H1 (cell line): ENCODE measurements around the gene GUCA1A. TPM values are rescaled to one million over a fixed set of nuclear protein-coding genes. Genes with fewer than 3 reads are reported as not detected.

Source experiments
- CTCF ChIA-PET: fragments of 300-600 bp; sonication (Branson Sonifier 250); formaldehyde crosslinking; loops from one replicate; lab custom pipeline; 2021; ENCODE audit not compliant: partially characterized antibody; lab: Charles Lee
- POLR2A ChIA-PET: fragments of 300-600 bp; sonication (Branson Sonifier 250); formaldehyde crosslinking; loops from one replicate; lab custom pipeline; 2021; ENCODE audit warnings: inconsistent platforms; ENCODE audit not compliant: partially characterized antibody; lab: Charles Lee
- DNase-seq, 2 experiments: peaks; one replicate each; pipeline versions ENCODE4 v3.0.0 to v3.0.0-alpha.2; 2010 to 2022; ENCODE audit warnings: low spot score in 2 of 2, low read depth in 1 of 2, mixed read lengths in 1 of 2
- FAIRE-seq: peaks from 2 replicates; lab custom pipeline; 2011; peaks lifted over from hg19 to GRCh38; lab: Jason Lieb, UNC
- H2AFZ ChIP-seq: 2 replicates; pipeline ENCODE4 v1.8.1; 2012; ENCODE audit warnings: low read length, inconsistent platforms
- H2AK5ac ChIP-seq: 2 replicates; pipeline ENCODE4 v1.6.1; 2013; ENCODE audit warnings: low read depth, low read length
- H2BK120ac ChIP-seq: replicated peaks from 2 replicates; pipeline ENCODE3; 2013; ENCODE audit warnings: low read depth, low read length, inconsistent platforms
- H2BK12ac ChIP-seq: 2 replicates; pipeline ENCODE4 v1.6.1; 2013; ENCODE audit warnings: low read depth, low read length
- H2BK15ac ChIP-seq: 2 replicates; pipeline ENCODE4 v1.6.1; 2013; ENCODE audit warnings: low read length
- H2BK20ac ChIP-seq: 2 replicates; pipeline ENCODE4 v1.6.1; 2013; ENCODE audit warnings: low read length
- H2BK5ac ChIP-seq: 2 replicates; pipeline ENCODE4 v1.6.1; 2013; ENCODE audit warnings: low read depth, low read length
- H3K14ac ChIP-seq: 2 replicates; pipeline ENCODE4 v1.6.1; 2013; ENCODE audit warnings: inconsistent platforms; ENCODE audit not compliant: insufficient read length
- H3K18ac ChIP-seq: 2 replicates; pipeline ENCODE4 v1.6.1; 2013; ENCODE audit warnings: low read length; ENCODE audit errors: extremely low read depth
- H3K23ac ChIP-seq: 2 replicates; pipeline ENCODE4 v1.6.1; 2013; ENCODE audit warnings: inconsistent platforms; ENCODE audit not compliant: insufficient read length
- H3K23me2 ChIP-seq: 2 replicates; pipeline ENCODE4 v1.6.1; 2013; ENCODE audit warnings: low read depth, low read length
- H3K27ac ChIP-seq: 2 replicates; pipeline ENCODE4 v1.6.1; 2011; ENCODE audit warnings: low read depth, low read length, inconsistent platforms
- H3K27me3 ChIP-seq, 4 experiments: replicated peaks in 1 of 4; 1 replicate in 1 of 4; 2 replicates in 3 of 4; pipeline versions ENCODE4 v1.6.1 to v1.8.1; 2011 to 2013; ENCODE audit warnings: low read length in 3 of 4, mild to moderate bottlenecking in 3 of 4, inconsistent platforms in 2 of 4, mixed read lengths in 2 of 4, moderate library complexity in 1 of 4; ENCODE audit not compliant: control insufficient read depth in 3 of 4, insufficient read depth in 3 of 4; ENCODE audit errors: extremely low read depth in 1 of 4
- H3K36me3 ChIP-seq, 4 experiments: 2 replicates each; pipeline versions ENCODE4 v1.6.1 to v1.8.1; 2011 to 2013; ENCODE audit warnings: mild to moderate bottlenecking in 4 of 4, low read length in 3 of 4, moderate library complexity in 2 of 4, control low read depth in 1 of 4, inconsistent platforms in 1 of 4; ENCODE audit not compliant: insufficient read depth in 4 of 4, control insufficient read depth in 2 of 4
- H3K4ac ChIP-seq: replicated peaks from 2 replicates; pipeline ENCODE3; 2013; ENCODE audit warnings: low read length, low read depth, mixed read lengths, inconsistent platforms; ENCODE audit not compliant: insufficient read length
- H3K4me1 ChIP-seq, 4 experiments: replicated peaks in 1 of 4; 1 replicate in 1 of 4; 2 replicates in 3 of 4; pipeline versions ENCODE4 v1.6.1 to v1.8.1; 2011 to 2013; ENCODE audit warnings: low read length in 3 of 4, inconsistent platforms in 2 of 4, mixed read lengths in 1 of 4; ENCODE audit not compliant: insufficient read depth in 4 of 4, control insufficient read depth in 3 of 4
- H3K4me2 ChIP-seq, 2 experiments: 2 replicates each; pipeline versions ENCODE4 v1.6.1 to v1.8.1; 2011 to 2013; ENCODE audit warnings: low read depth in 2 of 2, low read length in 2 of 2, control low read depth in 1 of 2, inconsistent platforms in 1 of 2, mild to moderate bottlenecking in 1 of 2; ENCODE audit not compliant: insufficient read depth in 1 of 2
- H3K4me3 ChIP-seq, 4 experiments: fragments of 200-600, 300-600 bp in 1 of 4; sonication (generic), shearing (Covaris generic), sonication (Bioruptor Twin) in 1 of 4; 2 replicates each; pipeline versions ENCODE4 v1.5.1 to v1.8.1; 2011 to 2016; ENCODE audit warnings: low read length in 4 of 4, low read depth in 3 of 4, control low read depth in 2 of 4, inconsistent platforms in 2 of 4, mild to moderate bottlenecking in 2 of 4, mixed read lengths in 1 of 4, moderate library complexity in 1 of 4; ENCODE audit not compliant: insufficient read depth in 2 of 4; ENCODE audit errors: extremely low read depth in 1 of 4
- H3K56ac ChIP-seq: replicated peaks from 2 replicates; pipeline ENCODE3; 2013; ENCODE audit warnings: low read depth, mild to moderate bottlenecking, mixed read lengths, low read length, inconsistent platforms; ENCODE audit not compliant: insufficient read length
- H3K79me1 ChIP-seq: 2 replicates; pipeline ENCODE4 v1.6.1; 2013; ENCODE audit warnings: low read depth, low read length, control low read depth
- H3K79me2 ChIP-seq, 2 experiments: 2 replicates each; pipeline versions ENCODE4 v1.6.1 to v1.8.1; 2012 to 2013; ENCODE audit warnings: low read length in 2 of 2, mild to moderate bottlenecking in 2 of 2, inconsistent platforms in 1 of 2; ENCODE audit not compliant: insufficient read depth in 2 of 2, control insufficient read depth in 1 of 2
- H3K9ac ChIP-seq, 4 experiments: replicated peaks in 1 of 4; 1 replicate in 1 of 4; 2 replicates in 3 of 4; pipeline versions ENCODE4 v1.6.1 to v1.8.1; 2011 to 2013; ENCODE audit warnings: low read depth in 3 of 4, low read length in 3 of 4, control low read depth in 2 of 4, mild to moderate bottlenecking in 2 of 4, moderate library complexity in 2 of 4, inconsistent platforms in 1 of 4; ENCODE audit errors: extremely low read depth in 1 of 4
- H3K9me3 ChIP-seq, 2 experiments: 2 replicates each; pipeline versions ENCODE4 v1.6.1 to v1.8.1; 2012 to 2013; ENCODE audit warnings: mild to moderate bottlenecking in 2 of 2, moderate library complexity in 2 of 2, control low read depth in 1 of 2, inconsistent platforms in 1 of 2, low read depth in 1 of 2, low read length in 1 of 2, mixed read lengths in 1 of 2; ENCODE audit not compliant: insufficient read depth in 2 of 2
- H4K20me1 ChIP-seq, 2 experiments: replicated peaks in 1 of 2; 2 replicates each; pipeline versions ENCODE3 to v1.8.1; 2011 to 2013; ENCODE audit warnings: inconsistent platforms in 2 of 2, low read length in 2 of 2, mild to moderate bottlenecking in 1 of 2; ENCODE audit not compliant: insufficient read depth in 2 of 2, control insufficient read depth in 1 of 2
- H4K5ac ChIP-seq: 2 replicates; pipeline ENCODE4 v1.6.1; 2013; ENCODE audit warnings: low read length, low read depth, mixed read lengths, inconsistent platforms; ENCODE audit not compliant: insufficient read length
- H4K8ac ChIP-seq: 2 replicates; pipeline ENCODE4 v1.8.0; 2013; ENCODE audit warnings: mild to moderate bottlenecking, moderate library complexity, low read length, inconsistent platforms; ENCODE audit not compliant: insufficient read depth; ENCODE audit errors: extremely low read depth
- H4K91ac ChIP-seq: replicated peaks from 2 replicates; pipeline ENCODE3; 2013; ENCODE audit warnings: low read length, mixed read lengths, inconsistent platforms; ENCODE audit not compliant: insufficient read length
- ASH2L ChIP-seq: fragments of 200-600, 300-600 bp; sonication (generic); IDR thresholded peaks from one replicate; pipeline ENCODE4 v1.7.1; 2017; ENCODE audit warnings: low read length
- ATF2 ChIP-seq: IDR thresholded peaks from 2 replicates; pipeline ENCODE4 v1.6.1; 2012; ENCODE audit warnings: low read length, inconsistent platforms
- BACH1 ChIP-seq: IDR thresholded peaks from 2 replicates; pipeline ENCODE4 v1.6.1; 2012; ENCODE audit warnings: low read length, improper control_type of control experiment
- EZH2 ChIP-seq: fragments of 200-600 bp; sonication (generic); IDR thresholded peaks from 2 replicates; pipeline ENCODE4 v1.7.1; 2012; ENCODE audit warnings: low read depth, mild to moderate bottlenecking, moderate library complexity, low read length, inconsistent platforms; ENCODE audit not compliant: severe bottlenecking
- JUN ChIP-seq: IDR thresholded peaks from 2 replicates; pipeline ENCODE4 v1.6.1; 2011; ENCODE audit warnings: low read depth, mild to moderate bottlenecking, improper control_type of control experiment, low read length
- POU5F1 ChIP-seq: IDR thresholded peaks from 2 replicates; pipeline ENCODE4 v1.6.1; 2011; ENCODE audit warnings: low read depth, mild to moderate bottlenecking, low read length, moderate library complexity
- SIX5 ChIP-seq: IDR thresholded peaks from 2 replicates; pipeline ENCODE4 v1.6.1; 2011; ENCODE audit warnings: mild to moderate bottlenecking, low read depth, low read length
- SRF ChIP-seq: IDR thresholded peaks from 2 replicates; pipeline ENCODE4 v1.6.1; 2011; ENCODE audit warnings: mild to moderate bottlenecking, low read depth, low read length, moderate library complexity
- USF2 ChIP-seq: IDR thresholded peaks from 2 replicates; pipeline ENCODE4 v1.6.1; 2011; ENCODE audit warnings: low read length, improper control_type of control experiment
- YY1 ChIP-seq: IDR thresholded peaks from 2 replicates; pipeline ENCODE4 v1.6.1; 2011; ENCODE audit warnings: low read depth, mild to moderate bottlenecking, low read length
- ZNF274 ChIP-seq: IDR thresholded peaks from 2 replicates; pipeline ENCODE4 v1.7.0; 2012; ENCODE audit warnings: low read length, borderline replicate concordance; ENCODE audit errors: extremely low read depth
- WGBS, 2 experiments: shearing (Covaris generic) in 1 of 2; methylation state at CpG; one replicate each; pipeline versions ENCODE4 v1.1.6 to v1.1.7; 2013 to 2015; ENCODE audit warnings: low lambda C conversion rate in 2 of 2, mixed read lengths in 2 of 2, inconsistent platforms in 1 of 2, low coverage in 1 of 2, missing lambda C conversion rate in 1 of 2; ENCODE audit not compliant: insufficient replicate concordance in 2 of 2, insufficient coverage in 1 of 2, insufficient read length in 1 of 2; ENCODE audit errors: extremely low coverage in 1 of 2, missing lambda C conversion rate in 1 of 2; 5-methylcytosine and 5-hydroxymethylcytosine counted together
- polyA plus RNA-seq, 7 experiments: library from polyadenylated mRNA; depleted of rRNA in 3 of 7; stranded (reverse) in 5 of 7; unstranded in 2 of 7; fragments of >200 nt in 5 of 7; fragments of 200-250 nt in 2 of 7; gene quantifications; 1 replicate in 5 of 7; 2 replicates in 1 of 7; 4 replicates in 1 of 7; pipeline versions ENCODE4 v1.2.1 to v1.2.3, GENCODE V29; 2011 to 2013; ENCODE audit warnings: missing spikeins in 2 of 7, mixed read lengths in 2 of 7
- total RNA-seq: library from RNA; stranded (reverse); fragmentation: NEBNext Ultra II Directional; extraction: Animal tissue kit (Norgen Biotek cat#: 25700); gene quantifications from 2 replicates; pipeline ENCODE4 v1.2.1, GENCODE V29; 2021

Gene GUCA1A
- total and polyA plus RNA-seq, 2 of the 8 experiments (the other 6 are each of a cell fraction or from before 2014, with no cell fraction given): 4.6 to 24.6 TPM

DNA sequence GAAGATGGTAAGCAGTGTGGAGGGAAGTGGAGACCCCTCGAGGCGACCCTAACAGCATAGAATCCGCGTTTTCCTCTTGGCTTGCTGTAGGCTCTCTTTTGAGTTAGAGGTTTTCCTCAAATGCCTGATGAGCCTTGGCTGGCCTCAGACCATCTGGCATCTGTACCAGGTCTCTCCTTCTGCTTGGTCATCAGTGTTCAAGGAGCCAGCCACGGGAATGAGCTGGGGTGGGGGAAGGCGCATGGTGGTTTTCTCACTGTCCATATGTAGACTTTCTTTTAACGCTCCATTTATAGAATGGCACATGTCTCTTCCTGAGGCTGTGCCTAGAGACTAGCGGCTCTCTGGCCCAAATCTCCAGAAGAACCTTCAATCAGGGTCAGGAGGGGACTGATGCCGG, 8.1 kb upstream of the GUCA1A start:
- H3K56ac ChIP-seq: no peak overlapping the region
- H3K4me2 ChIP-seq: no peak overlapping the region
- WGBS, 2 experiments: 87% methylated on average over 9 of the region's 9 CpGs; no CpG with 5 or more reads in 1 of the 2 experiments
- H3K27me3 ChIP-seq: no peaks in the 10 kb centered on the region; a peak in 1 of 7 replicates
- H2BK20ac ChIP-seq: peak overlapping the region; percentile 61; the same call in 1 of the 2 replicates
- no peak overlapping the region for H3K14ac ChIP-seq
- POLR2A ChIA-PET: interaction anchor here (0.7 to 9.2 kb wide), 5 partner anchors 14 to 92 kb away, joined by 3 to 109 read pairs (median 6); partner anchors contain the start of gene C6orf132
- no peak overlapping the region for H4K5ac ChIP-seq
- no peaks in the 10 kb centered on the region for H3K23me2 ChIP-seq
- H4K20me1 ChIP-seq: no peaks in the 10 kb centered on the region
- no peak overlapping the region; the same call in 1 of the 2 replicates for H3K18ac ChIP-seq
- no peaks in the 10 kb centered on the region for H3K36me3 ChIP-seq
- peak overlapping the region; percentile 80; the same call in 1 of the 2 replicates for H2BK12ac ChIP-seq
- peaks cover 7 to 22% (median 11%) of the 10 kb centered on the region in 4 experiments for H3K4me1 ChIP-seq
- H4K91ac ChIP-seq: no peak overlapping the region
- H2BK120ac ChIP-seq: no peak overlapping the region
- no peak overlapping the region for H3K27ac ChIP-seq
- FAIRE-seq (no peak), DNase-seq (no peak)
- H3K23ac ChIP-seq: no peak overlapping the region
- CTCF ChIA-PET: interaction anchor here (0.7 to 11.2 kb wide), 18 partner anchors 13 to 103 kb away, joined by 3 to 224 read pairs (median 6); partner anchors contain the start of gene C6orf132
- H4K8ac ChIP-seq: no peak overlapping the region
- no peaks in the 10 kb centered on the region for H3K9me3 ChIP-seq
- no peak overlapping the region for H2AFZ ChIP-seq
- H3K4ac ChIP-seq: no peak overlapping the region
- peak overlapping the region; percentile 52; the same call in 1 of the 2 replicates for H2BK5ac ChIP-seq
- no peaks in the 10 kb centered on the region for H3K79me2 ChIP-seq
- H3K4me3 ChIP-seq: no peak overlapping the region
- H3K9ac ChIP-seq: no peak overlapping the region
- H2BK15ac ChIP-seq: peak overlapping the region; percentile 81; the same call in 1 of the 2 replicates
- no peaks in the 10 kb centered on the region for H3K79me1 ChIP-seq
- no peak overlapping the region for H2AK5ac ChIP-seq
- no peak for TF ChIP-seq ZNF274
- TF ChIP-seq USF2: no peak
- no peak for TF ChIP-seq POU5F1
- TF ChIP-seq ASH2L: no peak
- no peak for TF ChIP-seq YY1
- TF ChIP-seq SIX5: no peak
- no peak for TF ChIP-seq ATF2
- no peak for TF ChIP-seq JUN
- no peak for TF ChIP-seq SRF
- no peak for TF ChIP-seq BACH1
- TF ChIP-seq EZH2: no peak
